Tibial nerve (tissue), 3 donors: ENCODE measurements around the gene SCD.

ENCODE experiments used
- POLR2A ChIP-seq, 2 donors: fragments of 450-650 bp; IDR thresholded peaks; one replicate each; pipeline ENCODE4 v1.6.1; 2017; ENCODE audit warnings: antibody characterized with exemption in 2 of 2, mild to moderate bottlenecking in 2 of 2, moderate library complexity in 2 of 2
- TF ChIP-seq, protein P1 (sequence below), 5 experiments: fragments of 200-600 bp in 3 of 5; fragments of 450-650 bp in 2 of 5; sonication (generic) in 3 of 5; IDR thresholded peaks; one replicate each; pipeline ENCODE4 v1.5.1; 2016 to 2019; ENCODE audit warnings: antibody characterized with exemption in 5 of 5, mild to moderate bottlenecking in 3 of 5, moderate library complexity in 2 of 5

DNA sequence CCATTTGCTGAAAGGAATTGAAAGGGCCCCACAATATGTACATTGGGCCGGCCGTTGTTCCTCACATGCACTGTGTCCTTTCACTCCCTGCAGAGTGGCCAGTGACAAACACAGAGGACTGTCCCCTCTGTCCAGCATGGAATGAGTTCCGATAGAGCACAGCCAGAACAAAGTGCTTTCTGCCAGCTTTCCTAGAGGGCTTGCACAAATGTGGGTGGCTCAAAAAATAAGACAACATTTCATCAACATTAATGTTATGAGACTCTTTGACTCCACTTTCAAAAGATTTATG is 19.4 kb upstream of the SCD start:
- TF ChIP-seq, protein P1, sequence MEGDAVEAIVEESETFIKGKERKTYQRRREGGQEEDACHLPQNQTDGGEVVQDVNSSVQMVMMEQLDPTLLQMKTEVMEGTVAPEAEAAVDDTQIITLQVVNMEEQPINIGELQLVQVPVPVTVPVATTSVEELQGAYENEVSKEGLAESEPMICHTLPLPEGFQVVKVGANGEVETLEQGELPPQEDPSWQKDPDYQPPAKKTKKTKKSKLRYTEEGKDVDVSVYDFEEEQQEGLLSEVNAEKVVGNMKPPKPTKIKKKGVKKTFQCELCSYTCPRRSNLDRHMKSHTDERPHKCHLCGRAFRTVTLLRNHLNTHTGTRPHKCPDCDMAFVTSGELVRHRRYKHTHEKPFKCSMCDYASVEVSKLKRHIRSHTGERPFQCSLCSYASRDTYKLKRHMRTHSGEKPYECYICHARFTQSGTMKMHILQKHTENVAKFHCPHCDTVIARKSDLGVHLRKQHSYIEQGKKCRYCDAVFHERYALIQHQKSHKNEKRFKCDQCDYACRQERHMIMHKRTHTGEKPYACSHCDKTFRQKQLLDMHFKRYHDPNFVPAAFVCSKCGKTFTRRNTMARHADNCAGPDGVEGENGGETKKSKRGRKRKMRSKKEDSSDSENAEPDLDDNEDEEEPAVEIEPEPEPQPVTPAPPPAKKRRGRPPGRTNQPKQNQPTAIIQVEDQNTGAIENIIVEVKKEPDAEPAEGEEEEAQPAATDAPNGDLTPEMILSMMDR (IDR thresholded peaks at IDR 0.05), result no peak
- no peak for TF ChIP-seq POLR2A (IDR thresholded peaks at IDR 0.05)
